Heart left ventricle (tissue), 16 donors: ENCODE data around the gene C12orf75. TPM values are rescaled to one million over a fixed set of nuclear protein-coding genes. Genes with fewer than 3 reads are reported as not detected.

ENCODE experiments used
- ATAC-seq, 4 donors: fragments of 200-7000 bp; cut with Tn5 transposase; one replicate each; pipeline ENCODE4 v1.9.1; 2020 to 2022; ENCODE audit warnings: moderate library complexity in 4 of 4, mild to moderate bottlenecking in 3 of 4, moderate number of reproducible peaks in 1 of 4
- DNase-seq, 5 donors: peaks; one replicate each; pipeline ENCODE4 v3.0.0-alpha.2; 2020
- H3K27ac ChIP-seq, 12 donors: fragments of 200-600 bp; sonication (generic) in 4 of 12; one replicate each; pipeline versions ENCODE4 v1.5.0 to v1.8.0; 2016 to 2022; ENCODE audit warnings: mild to moderate bottlenecking in 2 of 12
- H3K27me3 ChIP-seq, 9 donors: fragments of 200-600 bp; sonication (generic) in 2 of 9; one replicate each; pipeline versions ENCODE4 v1.5.1 to v1.8.0; 2016 to 2022; ENCODE audit warnings: mild to moderate bottlenecking in 3 of 9
- H3K36me3 ChIP-seq, 9 donors: fragments of 200-600 bp; sonication (generic) in 2 of 9; one replicate each; pipeline versions ENCODE4 v1.5.0 to v1.8.0; 2018 to 2022; ENCODE audit warnings: mild to moderate bottlenecking in 2 of 9
- H3K4me1 ChIP-seq, 12 donors: fragments of 200-600 bp; sonication (generic) in 4 of 12; one replicate each; pipeline versions ENCODE4 v1.5.0 to v1.8.0; 2016 to 2022; ENCODE audit warnings: mild to moderate bottlenecking in 3 of 12
- H3K4me3 ChIP-seq, 12 donors: fragments of 200-600 bp; sonication (generic) in 4 of 12; one replicate each; pipeline versions ENCODE4 v1.5.0 to v1.8.0; 2017 to 2022; ENCODE audit warnings: mild to moderate bottlenecking in 9 of 12, moderate library complexity in 4 of 12
- H3K9me3 ChIP-seq, 12 donors: fragments of 200-600 bp; sonication (generic) in 4 of 12; one replicate each; pipeline versions ENCODE4 v1.5.0 to v1.8.0; 2016 to 2022; ENCODE audit warnings: mild to moderate bottlenecking in 1 of 12
- CTCF ChIP-seq, 12 donors: fragments of 200-600 bp; sonication (generic) in 4 of 12; IDR thresholded peaks; one replicate each; pipeline versions ENCODE4 v1.5.0 to v1.8.0; 2018 to 2022; ENCODE audit warnings: antibody characterized with exemption in 12 of 12, mild to moderate bottlenecking in 5 of 12
- POLR2A ChIP-seq, 2 donors: fragments of 450-650 bp; IDR thresholded peaks; one replicate each; pipeline ENCODE4 v1.6.1; 2017; ENCODE audit warnings: antibody characterized with exemption in 2 of 2, mild to moderate bottlenecking in 2 of 2, moderate library complexity in 2 of 2
- WGBS, 4 donors: extraction: QIAGEN DNeasy Blood & Tissue Kit in 2 of 4; methylation state at CpG; one replicate each; pipeline versions ENCODE4 v1.1.5 to v1.1.7; 2013 to 2018; 5-methylcytosine and 5-hydroxymethylcytosine counted together
- intact Hi-C, 10 donors: fragments of 100-400 bp; cut with DNase I; formaldehyde crosslinking; loops; one replicate each; pipeline versions ENCODE4 v1.11.1 to v1.14.2; 2022
- polyA plus RNA-seq, 2 donors: library from polyadenylated mRNA; stranded (reverse); fragments of 200-250 nt; gene quantifications; one replicate each; pipeline ENCODE4 v1.2.3, GENCODE V29; 2013
- total RNA-seq, 9 donors: library from RNA; depleted of rRNA in 2 of 9; stranded (reverse); fragments of >200 nt in 2 of 9; fragmentation: NEBNext Ultra II Directional in 3 of 9; extraction: Animal tissue kit (Norgen Biotek cat#: 25700) in 3 of 9; gene quantifications; one replicate each; pipeline versions ENCODE4 v1.1.0 to v1.2.4, GENCODE V29; 2016 to 2023
- donor health status: ischemic (EF 13 %, LVEDD 7.1; RV severe dilation, severe dysfunction).
- donor health status: healthy with polysubstance abuse.
- donor health status: DM: no; HTN: yes; CAD: no.
- donor health status: DM: no; HTN: no; CAD: no.
- donor health status: ischemic (EF 25% LVEDD 6.9; RV normal size, moderate dysfunction).
- donor health status: ischemic (EF 25% LVEDD 5.7; RV mildly dilated, moderate dysfunction).
- donor health status: healthy.
- donor health status: DM: yes; HTN: yes; CAD: no.
- donor health status: ischemic (EF 35%, LVEDD 5.7; RV mildly dilated, moderate dysfunction).
- donor health status: nonischemic (EF 11% LVEDD 7.7; RV severe dilation, severe dysfunction).
- donor health status: DM: yes; HTN: yes; CAD: no.
- donor health status: PGD.
- donor health status: ischemic (EF 29% LVEDD 5.4; RV normal size, mild dysfunction).
- donor health status: nonischemic (EF 23%, LVEDD 6.1; RV moderate dilation, normal function).

C12orf75 gene
- total and polyA plus RNA-seq, 11 donors: 0.33 to 14.5 (median 1.4) TPM; not detected in 1

GRCh38 chr12:105359856-105360255 lies 29.4 kb downstream of the C12orf75 start:
- Histone ChIP-seq H3K27ac (no peak overlapping the region), H3K27me3 (no peaks in the 10 kb centered on the region), H3K36me3 (no peaks in the 10 kb centered on the region), H3K4me1 (no peaks in the 10 kb centered on the region), H3K4me3 (no peak overlapping the region), H3K9me3 (no peaks in the 10 kb centered on the region)
- DNase-seq (no peak), ATAC-seq (no peak)
- intact Hi-C loops: no loop called here
- TF ChIP-seq POLR2A (IDR thresholded peaks at IDR 0.05) (no peak), CTCF (IDR thresholded peaks at IDR 0.05) (no peak)
- 47 to 65% (median 53%) methylated on average over 1 of the region's 1 CpG for WGBS, 4 donors

GRCh38 chr12:105363890-105364289 lies 33.4 kb downstream of the C12orf75 start:
- no peaks in the 10 kb centered on the region for H3K4me1 ChIP-seq
- no peak for TF ChIP-seq POLR2A (IDR thresholded peaks at IDR 0.05)
- no peak for TF ChIP-seq CTCF (IDR thresholded peaks at IDR 0.05)
- no peak overlapping the region for H3K27ac ChIP-seq
- intact Hi-C loops: no loop called here
- H3K27me3 ChIP-seq: no peaks in the 10 kb centered on the region
- no peaks in the 10 kb centered on the region for H3K9me3 ChIP-seq
- H3K4me3 ChIP-seq: no peak overlapping the region
- ATAC-seq: no peak
- no peaks in the 10 kb centered on the region for H3K36me3 ChIP-seq
- DNase-seq: no peak
- WGBS, 4 donors: 79 to 85% (median 82%) methylated on average over 3 of the region's 3 CpGs

GRCh38 chr12:105365231-105365630 lies 34.7 kb downstream of the C12orf75 start:
- 64 to 73% (median 68%) methylated on average over 3 of the region's 3 CpGs for WGBS, 4 donors
- no peak for ATAC-seq
- Histone ChIP-seq H3K27me3 (no peaks in the 10 kb centered on the region), H3K9me3 (no peaks in the 10 kb centered on the region), H3K4me3 (no peak overlapping the region), H3K27ac (no peak overlapping the region), H3K4me1 (no peaks in the 10 kb centered on the region), H3K36me3 (no peaks in the 10 kb centered on the region)
- DNase-seq: no peak
- TF ChIP-seq CTCF (IDR thresholded peaks at IDR 0.05): no peak
- no peak for TF ChIP-seq POLR2A (IDR thresholded peaks at IDR 0.05)
- intact Hi-C loops: no loop called here

GRCh38 chr12:105368047-105368646 lies 37.7 kb downstream of the C12orf75 start:
- WGBS, 4 donors: 74 to 77% (median 75%) methylated on average over 6 of the region's 6 CpGs
- Histone ChIP-seq H3K36me3 (no peaks in the 10 kb centered on the region), H3K4me1 (no peaks in the 10 kb centered on the region), H3K9me3 (no peaks in the 10 kb centered on the region), H3K4me3 (no peak overlapping the region), H3K27me3 (no peaks in the 10 kb centered on the region), H3K27ac (no peak overlapping the region)
- ATAC-seq (no peak), DNase-seq (no peak)
- intact Hi-C loops: no loop called here
- no peak for TF ChIP-seq POLR2A (IDR thresholded peaks at IDR 0.05)
- no peak for TF ChIP-seq CTCF (IDR thresholded peaks at IDR 0.05)
